Measurements from ENCODE around the gene FAAP20.

FAAP20 gene

DNA sequence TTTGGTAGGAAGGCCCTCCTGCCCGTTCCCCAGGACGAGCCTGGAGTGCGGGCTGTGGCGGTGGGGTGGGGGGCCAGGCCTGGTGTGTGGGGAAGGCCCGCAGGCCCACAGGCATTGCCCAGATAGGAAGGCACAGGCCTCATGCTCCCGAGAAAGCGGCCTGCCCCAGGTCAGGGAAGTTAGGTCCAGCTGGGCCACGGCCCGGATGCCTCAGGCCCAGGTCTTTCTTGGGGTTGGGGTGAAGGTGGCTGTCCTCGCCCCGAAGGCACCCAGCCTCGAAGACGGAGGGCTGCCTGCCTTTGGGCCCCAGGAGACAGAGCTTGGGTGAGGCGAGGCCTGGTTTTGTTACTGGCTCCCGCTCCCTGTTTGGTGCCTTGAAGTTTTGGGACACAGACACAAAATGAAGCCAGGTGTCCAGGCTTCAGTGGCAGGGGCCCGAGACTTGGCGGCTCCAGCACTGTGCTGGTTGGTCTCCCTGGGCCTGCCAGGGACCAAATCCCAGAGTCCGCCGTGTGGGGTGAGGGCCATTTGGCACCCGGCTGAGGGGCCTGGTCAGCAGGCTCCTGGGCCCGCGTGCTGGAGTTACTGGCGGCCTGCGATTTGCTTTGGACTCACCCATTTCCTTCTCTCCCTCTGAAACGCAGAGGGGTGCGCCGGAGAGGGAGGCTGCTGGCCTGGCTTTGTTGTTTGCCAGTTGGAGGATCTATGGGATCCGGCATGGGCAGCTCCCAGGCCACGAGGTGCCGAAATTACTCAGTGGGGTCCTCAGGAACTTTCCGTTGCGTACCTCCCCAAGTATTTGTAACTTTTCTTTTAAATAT, 35.5 kb upstream of the FAAP20 start:
- DNase-seq = no peak

GRCh38 chr1:2229037-2229864, 34.7 kb upstream of the FAAP20 start:
- DNase-seq = peak in 2 of 4 experiments; percentile 48 to 57

DNA sequence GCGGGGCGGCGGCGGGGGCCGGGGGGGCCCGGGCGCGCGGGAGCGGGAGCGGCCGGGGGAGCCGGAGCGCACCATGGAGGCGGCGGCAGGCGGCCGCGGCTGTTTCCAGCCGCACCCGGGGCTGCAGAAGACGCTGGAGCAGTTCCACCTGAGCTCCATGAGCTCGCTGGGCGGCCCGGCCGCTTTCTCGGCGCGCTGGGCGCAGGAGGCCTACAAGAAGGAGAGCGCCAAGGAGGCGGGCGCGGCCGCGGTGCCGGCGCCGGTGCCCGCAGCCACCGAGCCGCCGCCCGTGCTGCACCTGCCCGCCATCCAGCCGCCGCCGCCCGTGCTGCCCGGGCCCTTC, 34.1 kb upstream of the FAAP20 start:
- no peak for DNase-seq

DNA sequence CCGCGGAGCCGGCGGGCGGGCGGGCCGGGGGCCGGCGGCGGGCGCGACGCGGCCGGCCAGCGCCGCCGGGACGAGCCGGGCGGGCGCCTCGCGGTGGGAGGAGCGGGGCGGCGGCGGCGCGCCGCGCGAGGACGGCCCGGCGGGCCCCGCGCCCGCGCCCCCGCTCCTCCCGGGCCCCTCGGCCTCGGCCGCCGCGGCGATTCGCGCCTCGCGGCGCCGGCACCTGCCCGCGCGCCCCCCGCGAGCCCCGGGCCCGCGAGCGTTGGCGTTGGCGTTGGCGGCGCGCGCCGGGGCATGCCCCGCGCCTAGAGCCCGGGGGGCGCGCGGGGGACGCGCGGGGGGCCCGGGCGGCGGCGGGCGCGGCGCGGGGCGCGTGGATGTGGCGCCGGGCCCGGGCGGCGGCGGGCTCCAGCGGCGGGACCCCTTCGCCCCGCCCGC, 33.6 kb upstream of the FAAP20 start, which contains the start of gene SKI:
TSS of gene SKI (plus strand) at position 163 of the 438 bp plus-strand sequence. CDS start 448 bp downstream, outside the sequence.
- no peak for DNase-seq

DNA sequence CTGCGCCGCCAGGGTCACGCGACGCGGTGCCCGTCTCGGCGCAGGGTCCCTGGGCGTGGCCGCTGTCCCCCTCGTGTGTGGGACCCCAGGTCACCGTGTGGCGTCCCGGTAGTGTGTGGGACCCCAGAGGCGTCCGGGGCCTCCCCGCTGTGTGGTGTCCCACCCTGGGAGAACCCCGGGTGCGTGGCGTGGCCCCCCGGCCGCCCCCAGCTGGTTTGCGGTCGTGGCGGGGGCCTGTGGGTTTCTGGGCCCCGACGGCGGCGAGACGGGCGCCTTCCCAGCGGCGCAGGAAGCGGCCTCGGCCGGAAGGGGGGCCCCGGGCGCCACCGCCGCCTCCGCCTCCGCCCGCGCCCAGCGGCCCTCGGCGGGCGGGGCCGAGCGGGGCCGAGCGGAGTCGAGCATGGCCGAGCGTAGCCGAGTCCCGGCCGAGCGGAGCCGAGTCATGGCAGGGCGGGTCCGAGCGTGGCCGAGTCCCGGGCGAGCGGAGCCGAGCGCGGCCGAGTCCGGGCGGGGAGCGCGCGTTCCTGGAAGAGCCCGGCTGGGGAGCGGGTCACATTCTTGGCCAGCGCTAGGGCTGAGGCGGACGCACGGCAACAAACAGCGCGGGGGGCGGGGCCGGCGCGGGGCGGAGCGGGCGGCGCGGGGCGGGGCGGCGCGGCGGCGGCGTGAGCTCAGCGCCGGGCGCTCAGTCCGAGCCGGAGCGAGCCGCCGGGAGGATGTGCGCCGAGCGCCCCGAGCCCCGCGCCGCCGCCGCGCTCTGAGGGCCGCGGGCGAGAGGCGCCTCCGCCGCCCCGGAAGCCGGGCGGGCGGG, 33.0 kb upstream of the FAAP20 start:
- DNase-seq = peak; percentile 89 to 93 (median 92)

DNA sequence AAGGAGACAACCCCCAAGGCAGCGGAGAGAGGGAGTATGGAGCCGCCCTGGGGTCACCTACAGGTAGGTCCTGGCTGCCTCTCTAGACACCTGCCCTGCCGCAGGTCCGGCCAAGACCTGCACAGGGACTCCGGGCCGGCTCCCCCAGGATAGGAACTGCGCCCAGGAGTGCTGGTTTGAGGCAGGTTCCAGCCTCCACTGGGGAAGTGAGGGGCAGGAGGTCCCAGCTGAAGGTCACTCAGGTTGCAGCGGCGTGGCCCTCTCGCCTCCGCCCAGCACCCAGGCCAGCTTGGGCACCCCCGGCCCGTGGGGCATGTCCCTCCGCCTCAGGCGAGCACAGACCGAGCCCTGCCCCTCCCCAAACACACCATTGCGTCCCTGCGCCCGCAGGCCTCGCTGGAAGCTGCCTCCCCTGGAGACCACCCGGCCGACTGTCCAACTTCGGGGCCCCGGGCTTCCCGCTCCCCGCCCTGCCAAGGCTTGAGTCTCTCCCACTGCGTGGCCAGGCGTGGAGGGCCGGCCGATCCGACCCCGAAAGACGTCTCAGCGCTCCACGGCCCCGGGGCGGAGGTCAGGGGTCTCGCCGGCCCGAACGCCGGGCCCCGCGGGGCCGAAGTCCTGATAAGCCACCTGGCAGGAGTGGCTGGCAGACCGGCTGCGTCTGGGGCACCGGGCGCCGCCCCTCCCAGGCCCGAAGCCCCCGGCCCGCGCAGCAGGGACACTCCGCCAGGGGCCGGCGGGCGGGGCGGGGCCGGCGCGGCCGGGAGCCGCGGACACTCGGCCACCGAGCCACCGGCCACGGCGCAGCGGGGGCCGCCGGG, 32.2 kb upstream of the FAAP20 start:
- no peak for DNase-seq

- no peak for DNase-seq
Measured at GRCh38 chr1:2224631-2225428, 30.3 kb upstream of the FAAP20 start.

- DNase-seq = no peak
Measured at GRCh38 chr1:2224170-2224584, 29.6 kb upstream of the FAAP20 start.

- DNase-seq = no peak
Measured at GRCh38 chr1:2221271-2221670, 26.7 kb upstream of the FAAP20 start.

DNA sequence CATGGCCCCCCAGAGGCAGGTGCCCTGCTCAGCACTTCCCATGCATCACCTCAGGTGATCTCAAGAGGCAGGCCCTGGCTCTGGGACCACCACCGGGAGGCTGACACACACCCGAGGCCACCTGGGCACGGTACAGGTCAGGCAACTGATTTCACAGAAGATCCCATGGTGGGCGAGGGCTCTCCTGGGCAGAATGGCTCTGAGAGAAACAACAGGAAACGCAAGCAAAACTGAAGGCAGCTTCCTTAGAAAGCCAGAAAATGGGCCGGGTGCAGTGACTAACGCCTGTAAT, 22.1 kb upstream of the FAAP20 start:
- DNase-seq = no peak

GRCh38 chr1:2215909-2216766, 21.6 kb upstream of the FAAP20 start:
- no peak for DNase-seq

GRCh38 chr1:2215329-2215728, 20.8 kb upstream of the FAAP20 start:
- DNase-seq = no peak

- DNase-seq = no peak
Measured at GRCh38 chr1:2214541-2215241, 20.1 kb upstream of the FAAP20 start.

- no peak for DNase-seq
Measured at GRCh38 chr1:2213576-2214505, 19.3 kb upstream of the FAAP20 start.

DNA sequence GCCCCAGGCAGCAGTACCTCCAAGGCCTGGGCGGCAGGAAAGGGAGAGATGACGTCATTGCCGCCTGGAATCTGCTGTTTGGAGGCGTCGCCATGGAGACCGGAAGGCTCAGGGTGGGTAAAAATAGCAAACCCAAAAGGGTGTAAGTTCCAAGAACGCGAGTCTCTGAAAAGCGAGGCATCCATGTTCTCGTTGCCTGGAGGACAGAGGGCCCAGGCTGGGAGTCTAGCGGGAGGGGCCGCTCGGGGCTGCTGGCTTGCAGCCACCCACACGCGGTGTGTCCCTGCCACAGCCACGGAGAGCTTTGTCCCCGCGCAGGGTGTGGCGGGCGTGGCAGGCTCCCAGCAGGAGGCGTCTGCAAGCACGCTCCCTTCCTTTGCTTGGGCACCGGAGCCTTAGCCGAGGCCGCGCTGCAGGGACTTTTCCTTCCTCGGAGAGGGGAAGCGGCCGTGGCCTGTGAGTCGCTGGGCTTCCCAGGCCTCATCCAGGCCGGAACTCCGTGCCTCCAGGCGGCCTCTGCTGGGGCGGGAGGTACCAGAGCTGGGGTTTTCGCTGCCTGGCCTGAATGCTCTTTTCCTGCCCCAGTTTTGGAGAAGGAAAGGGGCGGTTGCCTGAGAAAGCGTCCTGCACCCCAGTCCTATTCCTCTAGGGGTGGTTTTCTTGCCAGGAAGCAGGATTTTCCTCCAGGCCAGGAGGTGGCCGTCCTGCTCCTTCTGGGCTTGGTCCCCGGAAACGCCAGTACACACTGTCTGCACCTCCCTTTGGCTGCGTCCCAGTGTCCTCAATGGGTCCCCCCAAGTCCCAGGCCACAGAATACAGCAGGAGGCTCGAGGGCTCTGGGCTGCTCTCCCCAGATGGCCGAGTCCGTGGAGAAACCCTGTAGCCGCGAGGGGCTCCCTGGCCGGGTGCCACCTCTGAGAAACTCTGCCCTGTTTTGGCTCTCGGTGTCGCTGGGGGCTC, 18.2 kb upstream of the FAAP20 start:
- no peak for DNase-seq

GRCh38 chr1:2212274-2212531, 17.6 kb upstream of the FAAP20 start:
- DNase-seq = no peak

DNA sequence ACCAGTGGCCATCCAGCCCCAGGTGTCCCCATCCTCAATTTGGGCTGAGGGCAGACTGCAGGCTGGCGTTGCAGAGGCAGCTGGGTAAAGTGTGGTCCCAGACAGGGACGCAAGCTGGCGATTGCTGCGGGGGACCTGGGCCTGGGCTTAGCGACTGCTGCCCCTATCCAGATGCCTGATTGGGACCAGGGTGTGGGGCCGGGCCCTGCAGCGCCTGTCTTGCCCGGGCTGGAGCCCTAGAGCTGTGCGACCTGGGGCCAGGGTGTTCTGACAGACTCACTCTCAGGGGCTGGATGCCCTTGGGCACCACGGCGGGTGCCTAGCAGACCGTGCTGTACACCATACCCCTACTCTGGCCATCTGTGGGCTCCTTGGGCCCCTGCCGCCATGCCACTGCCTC, 16.2 kb upstream of the FAAP20 start:
- DNase-seq = no peak

Measured in activated CD4-positive, CD25-positive, alpha-beta regulatory T cell (primary cell).